HepG2 (cell line): Measurements from ENCODE around the gene ZFPL1. TPM values are rescaled to one million over a fixed set of nuclear protein-coding genes. Genes with fewer than 3 reads are reported as not detected.

ENCODE experiments used
- ATF1 ChIP-seq: IDR thresholded peaks from 2 replicates; pipeline ENCODE4 v1.6.1; 2016; ENCODE audit warnings: mild to moderate bottlenecking, control low read depth
- CEBPG ChIP-seq: IDR thresholded peaks from 2 replicates; pipeline ENCODE4 v1.6.1; 2016
- CREB1 ChIP-seq, 2 experiments: fragments of 450-650 bp in 1 of 2; IDR thresholded peaks; 2 replicates each; pipeline ENCODE4 v1.6.1; 2016 to 2017; ENCODE audit warnings: control low read depth in 1 of 2, mild to moderate bottlenecking in 1 of 2, missing compliant biosample characterization in 1 of 2, missing genetic modification characterization in 1 of 2
- ISX ChIP-seq: sonication (generic); formaldehyde crosslinking; conservative IDR thresholded peaks from 2 replicates; pipeline ENCODE4 v1.5.0; 2020; ENCODE audit warnings: missing genetic modification reagents
- PITX1 ChIP-seq: sonication (generic); formaldehyde crosslinking; IDR thresholded peaks from 2 replicates; pipeline ENCODE4 v1.5.1; 2020; ENCODE audit warnings: mild to moderate bottlenecking, missing genetic modification reagents
- RARA ChIP-seq: IDR thresholded peaks from 2 replicates; pipeline ENCODE4 v1.6.1; 2016; ENCODE audit warnings: missing genetic modification reagents, missing compliant biosample characterization
- RBAK ChIP-seq: sonication (generic); formaldehyde crosslinking; IDR thresholded peaks from 2 replicates; pipeline ENCODE4 v1.5.1; 2020; ENCODE audit warnings: mild to moderate bottlenecking, missing genetic modification reagents
- RNF2 ChIP-seq: fragments of 450-650 bp; conservative IDR thresholded peaks from 2 replicates; pipeline ENCODE4 v1.6.1; 2016; ENCODE audit warnings: low read depth
- SMARCE1 ChIP-seq: fragments of 450-650 bp; IDR thresholded peaks from 2 replicates; pipeline ENCODE4 v1.6.1; 2017; ENCODE audit warnings: borderline replicate concordance
- SP4 ChIP-seq: sonication (generic); formaldehyde crosslinking; IDR thresholded peaks from 2 replicates; pipeline ENCODE4 v1.8.1; 2023; ENCODE audit warnings: mild to moderate bottlenecking, missing genetic modification reagents
- THAP8 ChIP-seq: sonication (generic); formaldehyde crosslinking; IDR thresholded peaks from 2 replicates; pipeline ENCODE4 v1.5.1; 2020; ENCODE audit warnings: missing genetic modification reagents, mild to moderate bottlenecking, borderline replicate concordance
- TMF1 ChIP-seq: sonication (generic); formaldehyde crosslinking; IDR thresholded peaks from 2 replicates; pipeline ENCODE4 v1.8.1; 2022; ENCODE audit warnings: low read depth, missing genetic modification reagents
- ZFAT ChIP-seq: sonication (generic); formaldehyde crosslinking; conservative IDR thresholded peaks from 2 replicates; pipeline ENCODE4 v1.8.1; 2023; ENCODE audit warnings: missing genetic modification reagents, inconsistent platforms
- ZFP36L1 ChIP-seq: sonication (generic); formaldehyde crosslinking; IDR thresholded peaks from 2 replicates; pipeline ENCODE4 v1.8.0; 2022; ENCODE audit warnings: mild to moderate bottlenecking, missing genetic modification reagents, moderate library complexity
- ZNF180 ChIP-seq: sonication (generic); formaldehyde crosslinking; IDR thresholded peaks from 2 replicates; pipeline ENCODE4 v1.4.0; 2020; ENCODE audit warnings: low read depth, missing genetic modification reagents, borderline replicate concordance
- ZNF207 ChIP-seq: fragments of 450-650 bp; IDR thresholded peaks from 2 replicates; pipeline ENCODE4 v1.6.1; 2016; ENCODE audit warnings: antibody characterized with exemption, borderline replicate concordance
- ZNF282 ChIP-seq: fragments of 450-650 bp; IDR thresholded peaks from 2 replicates; pipeline ENCODE4 v1.6.1; 2018; ENCODE audit not compliant: partially characterized antibody
- ZNF3 ChIP-seq: IDR thresholded peaks from 2 replicates; pipeline ENCODE4 v1.7.0; 2017; ENCODE audit warnings: inconsistent platforms
- ZNF343 ChIP-seq: sonication (generic); formaldehyde crosslinking; IDR thresholded peaks from 2 replicates; pipeline ENCODE4 v1.4.0; 2020; ENCODE audit warnings: mild to moderate bottlenecking, missing genetic modification reagents
- ZNF44 ChIP-seq: sonication (generic); formaldehyde crosslinking; IDR thresholded peaks from 2 replicates; pipeline ENCODE4 v1.5.1; 2020; ENCODE audit warnings: mild to moderate bottlenecking, missing genetic modification reagents
- ZNF652 ChIP-seq: IDR thresholded peaks from 2 replicates; pipeline ENCODE4 v1.6.1; 2016; ENCODE audit warnings: low read depth, borderline replicate concordance
- ZNF737 ChIP-seq: sonication (generic); formaldehyde crosslinking; IDR thresholded peaks from 2 replicates; pipeline ENCODE4 v1.5.0; 2020; ENCODE audit warnings: missing genetic modification reagents, mild to moderate bottlenecking, borderline replicate concordance
- ZNF784 ChIP-seq: sonication (generic); formaldehyde crosslinking; IDR thresholded peaks from 2 replicates; pipeline ENCODE4 v1.5.1; 2020; ENCODE audit warnings: missing genetic modification reagents, mild to moderate bottlenecking, borderline replicate concordance
- polyA plus RNA-seq, 8 experiments: library from polyadenylated mRNA; depleted of rRNA in 3 of 8; stranded (reverse) in 7 of 8; unstranded in 1 of 8; fragments of >200 nt; fragmentation: Illumina TruSeq in 4 of 8; extraction: Trizol in 4 of 8; gene quantifications; 2 replicates each; pipeline versions ENCODE4 v1.2.1 to v1.2.3, GENCODE V29; 2011 to 2016; ENCODE audit warnings: low read depth in 4 of 8, missing spikeins in 1 of 8, mixed read lengths in 1 of 8; ENCODE audit not compliant: insufficient read depth in 1 of 8
- total RNA-seq, 5 experiments: library from RNA; depleted of rRNA; stranded (reverse); fragments of >200 nt; fragmentation: Illumina TruSeq; extraction: Trizol; gene quantifications; 2 replicates each; pipeline ENCODE4 v1.2.3, GENCODE V29; 2016; ENCODE audit warnings: low read depth in 1 of 5
- TF ChIP-seq, protein P1 (sequence below): sonication (generic); formaldehyde crosslinking; IDR thresholded peaks from 2 replicates; pipeline ENCODE4 v1.5.0; 2020; ENCODE audit warnings: missing genetic modification reagents
- TF ChIP-seq, protein P2 (sequence below): sonication (generic); formaldehyde crosslinking; IDR thresholded peaks from 2 replicates; pipeline ENCODE4 v1.8.0; 2022; ENCODE audit warnings: missing genetic modification reagents, mild to moderate bottlenecking, borderline replicate concordance
- TF ChIP-seq, protein P3 (sequence below): sonication (generic); formaldehyde crosslinking; IDR thresholded peaks from 2 replicates; pipeline ENCODE4 v1.4.0; 2020; ENCODE audit warnings: missing genetic modification reagents

The ZFPL1 gene
- total and polyA plus RNA-seq, 2 of the 13 experiments (the other 11 are each of a cell fraction or from before 2014, with no cell fraction given): 32.2 to 56.0 TPM

- TF ChIP-seq ZNF784 (no peak; the same call in 1 of the 2 replicates), SMARCE1 (no peak), TMF1 (CRISPR knock-in tag) (no peak), PITX1 (peak; percentile 21; the same call in 1 of the 2 replicates), CREB1 (IDR thresholded peaks at IDR 0.05) (peak; percentile 89), CREB1 (CRISPR knock-in tag; IDR thresholded peaks at IDR 0.05) (peak; percentile 95), ATF1 (peak; percentile 89), ZNF207 (no peak), ZNF44 (CRISPR knock-in tag) (no peak), ZNF343 (CRISPR knock-in tag) (peak; percentile 76; the same call in 1 of the 2 replicates), RBAK (CRISPR knock-in tag) (0 out of 2 replicates have a peak, but pooled peaks have one; percentile 51), ZFAT (peak; percentile 28; the same call in 1 of the 2 replicates), ZFP36L1 (CRISPR knock-in tag) (no peak), ZNF737 (CRISPR knock-in tag) (peak; percentile 47; the same call in 1 of the 2 replicates), RARA (no peak), THAP8 (CRISPR knock-in tag) (no peak), RNF2 (no peak), SP4 (peak; percentile 75), ZNF3 (no peak), ZNF652 (CRISPR knock-in tag) (no peak), ZNF180 (CRISPR knock-in tag) (no peak), ZNF282 (no peak), ISX (no peak), CEBPG (CRISPR knock-in tag) (peak; percentile 98)
- TF ChIP-seq, protein P1, sequence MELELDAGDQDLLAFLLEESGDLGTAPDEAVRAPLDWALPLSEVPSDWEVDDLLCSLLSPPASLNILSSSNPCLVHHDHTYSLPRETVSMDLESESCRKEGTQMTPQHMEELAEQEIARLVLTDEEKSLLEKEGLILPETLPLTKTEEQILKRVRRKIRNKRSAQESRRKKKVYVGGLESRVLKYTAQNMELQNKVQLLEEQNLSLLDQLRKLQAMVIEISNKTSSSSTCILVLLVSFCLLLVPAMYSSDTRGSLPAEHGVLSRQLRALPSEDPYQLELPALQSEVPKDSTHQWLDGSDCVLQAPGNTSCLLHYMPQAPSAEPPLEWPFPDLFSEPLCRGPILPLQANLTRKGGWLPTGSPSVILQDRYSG (CRISPR knock-in tag): no peak
- TF ChIP-seq, protein P2, sequence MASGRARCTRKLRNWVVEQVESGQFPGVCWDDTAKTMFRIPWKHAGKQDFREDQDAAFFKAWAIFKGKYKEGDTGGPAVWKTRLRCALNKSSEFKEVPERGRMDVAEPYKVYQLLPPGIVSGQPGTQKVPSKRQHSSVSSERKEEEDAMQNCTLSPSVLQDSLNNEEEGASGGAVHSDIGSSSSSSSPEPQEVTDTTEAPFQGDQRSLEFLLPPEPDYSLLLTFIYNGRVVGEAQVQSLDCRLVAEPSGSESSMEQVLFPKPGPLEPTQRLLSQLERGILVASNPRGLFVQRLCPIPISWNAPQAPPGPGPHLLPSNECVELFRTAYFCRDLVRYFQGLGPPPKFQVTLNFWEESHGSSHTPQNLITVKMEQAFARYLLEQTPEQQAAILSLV (CRISPR knock-in tag): 0 out of 2 replicates have a peak, but pooled peaks have one; percentile 4
- TF ChIP-seq, protein P3, sequence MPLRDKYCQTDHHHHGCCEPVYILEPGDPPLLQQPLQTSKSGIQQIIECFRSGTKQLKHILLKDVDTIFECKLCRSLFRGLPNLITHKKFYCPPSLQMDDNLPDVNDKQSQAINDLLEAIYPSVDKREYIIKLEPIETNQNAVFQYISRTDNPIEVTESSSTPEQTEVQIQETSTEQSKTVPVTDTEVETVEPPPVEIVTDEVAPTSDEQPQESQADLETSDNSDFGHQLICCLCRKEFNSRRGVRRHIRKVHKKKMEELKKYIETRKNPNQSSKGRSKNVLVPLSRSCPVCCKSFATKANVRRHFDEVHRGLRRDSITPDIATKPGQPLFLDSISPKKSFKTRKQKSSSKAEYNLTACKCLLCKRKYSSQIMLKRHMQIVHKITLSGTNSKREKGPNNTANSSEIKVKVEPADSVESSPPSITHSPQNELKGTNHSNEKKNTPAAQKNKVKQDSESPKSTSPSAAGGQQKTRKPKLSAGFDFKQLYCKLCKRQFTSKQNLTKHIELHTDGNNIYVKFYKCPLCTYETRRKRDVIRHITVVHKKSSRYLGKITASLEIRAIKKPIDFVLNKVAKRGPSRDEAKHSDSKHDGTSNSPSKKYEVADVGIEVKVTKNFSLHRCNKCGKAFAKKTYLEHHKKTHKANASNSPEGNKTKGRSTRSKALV (CRISPR knock-in tag): no peak; the same call in 1 of the 2 replicates
Observed at GRCh38 chr11:65117206-65118096, 33.4 kb downstream of the ZFPL1 start, which contains the start of gene ZNHIT2 (continued).
